PC-3 (cell line): ENCODE results near the gene PCDHGB1. TPM values are rescaled to one million over a fixed set of nuclear protein-coding genes. Genes with fewer than 3 reads are reported as not detected.

Experiments
- ATAC-seq: fragments of 200-7000 bp; cut with Tn5 transposase; 2 replicates; pipeline ENCODE4 v1.9.1; 2020; ENCODE audit warnings: mild to moderate bottlenecking, moderate library complexity
- BruUV-seq: library from RNA; stranded (reverse); fragments of 400-500 nt; replicated peaks from 2 replicates; lab custom pipeline; 2021; lab: Mats Ljungman, UMichigan
- CTCF ChIA-PET: fragments of 300-600 bp; sonication (Branson Sonifier 250); formaldehyde crosslinking; loops from one replicate; lab custom pipeline; 2022; ENCODE audit warnings: antibody characterized with exemption; lab: Charles Lee
- POLR2A ChIA-PET: fragments of 300-600 bp; sonication (Branson Sonifier 250); formaldehyde crosslinking; loops from one replicate; lab custom pipeline; 2022; ENCODE audit warnings: antibody characterized with exemption; ENCODE audit not compliant: unreplicated experiment; lab: Charles Lee
- DNase-seq: peaks from one replicate; pipeline ENCODE4 v3.0.0-alpha.2; 2015
- H2AFZ ChIP-seq: fragments of 300-600 bp; sonication (generic); 2 replicates; pipeline ENCODE4 v1.6.0; 2016; ENCODE audit warnings: antibody characterized with exemption, low read length
- H3F3A ChIP-seq: fragments of 300-600 bp; sonication (generic); one replicate; pipeline ENCODE4 v1.6.0; 2017; ENCODE audit warnings: antibody characterized with exemption, low read length, control low read depth, mild to moderate bottlenecking; ENCODE audit not compliant: unreplicated experiment
- H3K27ac ChIP-seq: fragments of 300-600 bp; sonication (generic); 2 replicates; pipeline ENCODE4 v1.5.1; 2016; ENCODE audit warnings: mild to moderate bottlenecking, low read length
- H3K27me3 ChIP-seq: fragments of 300-600 bp; sonication (generic); 2 replicates; pipeline ENCODE4 v1.6.1; 2016; ENCODE audit warnings: low read length, mixed read lengths
- H3K36me3 ChIP-seq: fragments of 300-600 bp; sonication (generic); 2 replicates; pipeline ENCODE4 v1.6.1; 2016; ENCODE audit warnings: low read depth, mixed run types, low read length, mixed read lengths
- H3K4me1 ChIP-seq: fragments of 300-600 bp; sonication (generic); 2 replicates; pipeline ENCODE4 v1.5.1; 2016; ENCODE audit warnings: low read length; ENCODE audit not compliant: insufficient read depth
- H3K4me2 ChIP-seq: fragments of 300-600 bp; sonication (generic); 2 replicates; pipeline ENCODE4 v1.6.0; 2016; ENCODE audit warnings: low read length
- H3K4me3 ChIP-seq: fragments of 300-600 bp; sonication (generic); 2 replicates; pipeline ENCODE4 v1.5.1; 2016; ENCODE audit warnings: mild to moderate bottlenecking, low read length, mixed read lengths
- H3K79me2 ChIP-seq: fragments of 300-600 bp; sonication (generic); 2 replicates; pipeline ENCODE4 v1.6.1; 2017; ENCODE audit warnings: low read length, mixed read lengths
- H3K9ac ChIP-seq: fragments of 300-600 bp; sonication (generic); 2 replicates; pipeline ENCODE4 v1.6.0; 2016; ENCODE audit warnings: mild to moderate bottlenecking, low read length
- H3K9me2 ChIP-seq: fragments of 300-600 bp; sonication (generic); replicated peaks from 2 replicates; pipeline ENCODE4 v1.6.1; 2016; ENCODE audit warnings: mixed run types, low read length, mixed read lengths
- H3K9me3 ChIP-seq: fragments of 300-600 bp; sonication (generic); 2 replicates; pipeline ENCODE4 v1.6.1; 2016; ENCODE audit warnings: low read length, mixed read lengths
- H4K20me1 ChIP-seq: fragments of 300-600 bp; sonication (generic); 2 replicates; pipeline ENCODE4 v1.6.1; 2016; ENCODE audit warnings: low read length, mixed read lengths
- EZH2 ChIP-seq: fragments of 300-600 bp; sonication (generic); IDR thresholded peaks from one replicate; pipeline ENCODE4 v1.6.1; 2017; ENCODE audit warnings: antibody characterized with exemption, mild to moderate bottlenecking, low read length; ENCODE audit not compliant: unreplicated experiment
- EZH2phosphoT487 ChIP-seq: fragments of 300-600 bp; sonication (generic); IDR thresholded peaks from 2 replicates; pipeline ENCODE4 v1.6.1; 2018; ENCODE audit warnings: mild to moderate bottlenecking, antibody characterized with exemption, low read length, borderline replicate concordance
- intact Hi-C: fragments of 100-400 bp; cut with micrococcal nuclease; formaldehyde crosslinking; loops from 2 replicates; pipeline ENCODE4 v1.9.0; 2023
- total RNA-seq: library from RNA; depleted of rRNA; stranded (reverse); fragments of >200 nt; gene quantifications from 2 replicates; pipeline ENCODE4 v1.2.3, GENCODE V29; 2014
- TF ChIP-seq, protein P1 (sequence below): fragments of 300-600 bp; sonication (generic); conservative IDR thresholded peaks from 2 replicates; pipeline ENCODE4 v1.5.1; 2017; ENCODE audit warnings: antibody characterized with exemption, low read depth, mild to moderate bottlenecking, low read length

Gene PCDHGB1
- total RNA-seq, 1 experiment from 2014 or later = 0.04 TPM

DNA sequence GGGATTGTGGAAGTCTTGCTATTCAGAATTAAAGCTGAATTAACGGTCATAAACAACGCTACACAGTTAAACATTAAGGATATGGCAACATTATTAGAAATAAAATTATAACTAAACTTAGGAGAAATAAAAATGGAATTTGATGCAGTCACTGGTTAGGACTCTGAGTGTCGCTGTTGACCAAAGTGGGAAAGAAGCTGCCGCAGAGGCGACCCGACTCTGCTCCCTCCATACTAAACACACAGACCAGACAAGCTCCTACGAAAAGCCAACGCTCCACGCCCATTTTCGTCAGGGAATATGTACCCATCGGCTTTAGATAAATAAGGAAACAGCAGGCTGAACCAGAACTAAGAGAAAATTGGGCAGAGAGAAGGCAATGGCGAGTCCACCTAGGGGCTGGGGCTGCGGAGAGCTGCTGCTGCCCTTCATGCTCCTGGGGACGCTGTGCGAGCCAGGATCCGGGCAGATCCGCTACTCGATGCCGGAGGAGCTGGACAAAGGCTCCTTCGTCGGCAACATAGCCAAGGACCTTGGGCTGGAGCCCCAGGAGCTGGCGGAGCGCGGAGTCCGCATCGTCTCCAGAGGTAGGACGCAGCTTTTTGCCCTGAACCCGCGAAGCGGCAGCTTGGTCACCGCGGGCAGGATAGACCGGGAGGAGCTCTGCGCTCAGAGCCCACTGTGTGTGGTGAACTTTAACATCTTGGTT, 14.2 kb downstream of the PCDHGB1 start, which contains the start of gene PCDHGA5:
Gene PCDHGA5, plus strand, starts transcription at position 211 of the 709 bp plus-strand sequence. Its CDS starts 169 bp downstream, at position 380.
- H3K9ac ChIP-seq = peak within 1 kb of the TSS; percentile 17; the same call in 1 of the 2 replicates
- no peaks in the 10 kb centered on the region; the same call in 1 of the 2 replicates for H3K36me3 ChIP-seq
- CTCF ChIA-PET = interaction anchor here (0.6 to 1.4 kb wide), 9 partner anchors 33 to 203 kb away, joined by 3 to 10 read pairs (median 5); partner anchors contain the start of gene PCDHB9
- H3K27me3 ChIP-seq = no peaks in the 10 kb centered on the region
- no peaks in the 10 kb centered on the region; the same call in 1 of the 2 replicates for H3K9me3 ChIP-seq
- H3K4me2 ChIP-seq = peak within 1 kb of the TSS; percentile 66
- no peak for TF ChIP-seq EZH2
- TF ChIP-seq, protein P1, sequence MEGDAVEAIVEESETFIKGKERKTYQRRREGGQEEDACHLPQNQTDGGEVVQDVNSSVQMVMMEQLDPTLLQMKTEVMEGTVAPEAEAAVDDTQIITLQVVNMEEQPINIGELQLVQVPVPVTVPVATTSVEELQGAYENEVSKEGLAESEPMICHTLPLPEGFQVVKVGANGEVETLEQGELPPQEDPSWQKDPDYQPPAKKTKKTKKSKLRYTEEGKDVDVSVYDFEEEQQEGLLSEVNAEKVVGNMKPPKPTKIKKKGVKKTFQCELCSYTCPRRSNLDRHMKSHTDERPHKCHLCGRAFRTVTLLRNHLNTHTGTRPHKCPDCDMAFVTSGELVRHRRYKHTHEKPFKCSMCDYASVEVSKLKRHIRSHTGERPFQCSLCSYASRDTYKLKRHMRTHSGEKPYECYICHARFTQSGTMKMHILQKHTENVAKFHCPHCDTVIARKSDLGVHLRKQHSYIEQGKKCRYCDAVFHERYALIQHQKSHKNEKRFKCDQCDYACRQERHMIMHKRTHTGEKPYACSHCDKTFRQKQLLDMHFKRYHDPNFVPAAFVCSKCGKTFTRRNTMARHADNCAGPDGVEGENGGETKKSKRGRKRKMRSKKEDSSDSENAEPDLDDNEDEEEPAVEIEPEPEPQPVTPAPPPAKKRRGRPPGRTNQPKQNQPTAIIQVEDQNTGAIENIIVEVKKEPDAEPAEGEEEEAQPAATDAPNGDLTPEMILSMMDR = peak; percentile 53
- TF ChIP-seq EZH2phosphoT487 = no peak
- intact Hi-C loops = loop anchor here (1.0 to 5.0 kb wide), 3 partner anchors 33 to 272 kb away; partner anchors contain the start of genes PCDHB2 and PCDHGB5
- H3K79me2 ChIP-seq = no peaks in the 10 kb centered on the region
- H3K27ac ChIP-seq = no peak within 1 kb of the TSS
- no peaks in the 10 kb centered on the region for H4K20me1 ChIP-seq
- no peaks in the 10 kb centered on the region for H3K9me2 ChIP-seq
- peak within 1 kb of the TSS; percentile 64 for H3K4me3 ChIP-seq
- H3K4me1 ChIP-seq = 0 out of 2 replicates have a peak, but pooled peaks cover 3% of the 10 kb centered on the region
- peak; percentile 83 for ATAC-seq
- BruUV-seq = TSS peak; percentile 39
- DNase-seq = peak; percentile 45
- peak within 1 kb of the TSS; percentile 75 for H2AFZ ChIP-seq
- POLR2A ChIA-PET = no interaction called here
- no peaks in the 10 kb centered on the region for H3F3A ChIP-seq

DNA sequence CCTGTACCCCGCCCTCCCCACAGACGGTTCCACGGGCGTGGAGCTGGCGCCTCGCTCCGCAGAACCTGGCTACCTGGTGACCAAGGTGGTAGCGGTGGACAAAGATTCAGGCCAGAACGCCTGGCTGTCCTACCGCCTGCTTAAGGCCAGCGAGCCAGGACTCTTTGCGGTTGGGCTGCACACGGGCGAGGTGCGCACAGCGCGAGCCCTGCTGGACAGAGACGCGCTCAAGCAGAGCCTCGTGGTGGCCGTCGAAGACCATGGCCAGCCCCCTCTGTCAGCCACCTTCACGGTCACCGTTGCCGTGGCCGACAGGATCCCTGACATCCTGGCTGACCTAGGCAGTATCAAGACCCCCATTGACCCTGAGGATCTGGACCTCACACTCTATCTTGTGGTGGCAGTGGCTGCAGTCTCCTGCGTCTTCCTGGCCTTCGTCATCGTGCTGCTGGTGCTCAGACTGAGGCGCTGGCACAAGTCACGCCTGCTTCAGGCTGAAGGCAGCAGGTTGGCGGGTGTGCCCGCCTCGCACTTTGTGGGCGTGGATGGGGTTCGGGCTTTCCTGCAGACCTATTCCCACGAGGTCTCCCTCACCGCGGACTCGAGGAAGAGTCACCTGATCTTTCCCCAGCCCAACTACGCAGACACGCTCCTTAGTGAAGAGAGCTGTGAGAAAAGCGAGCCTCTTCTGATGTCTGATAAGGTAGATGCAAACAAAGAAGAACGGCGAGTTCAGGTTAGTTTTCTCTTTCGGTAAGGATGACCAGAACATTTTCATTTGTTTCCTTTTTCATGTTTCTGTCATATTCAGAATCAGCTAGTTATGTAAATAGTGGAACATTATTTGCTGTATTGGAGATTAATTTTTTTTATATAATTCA, 16.4 kb downstream of the PCDHGB1 start:
- H2AFZ ChIP-seq = no peak overlapping the region
- BruUV-seq = no TSS peak
- no peak overlapping the region for H3K9ac ChIP-seq
- DNase-seq (no peak), ATAC-seq (no peak)
- no peak overlapping the region for H3K4me2 ChIP-seq
- no peak overlapping the region for H3K27ac ChIP-seq
- no peaks in the 10 kb centered on the region for H3F3A ChIP-seq
- 0 out of 2 replicates have a peak, but pooled peaks cover 3% of the 10 kb centered on the region for H3K4me1 ChIP-seq
- H3K9me2 ChIP-seq = no peaks in the 10 kb centered on the region
- ChIA-PET CTCF (no interaction called here), POLR2A (no interaction called here)
- H3K79me2 ChIP-seq = no peaks in the 10 kb centered on the region
- H3K9me3 ChIP-seq = no peaks in the 10 kb centered on the region; the same call in 1 of the 2 replicates
- H4K20me1 ChIP-seq = no peaks in the 10 kb centered on the region
- H3K27me3 ChIP-seq = no peaks in the 10 kb centered on the region
- no peak overlapping the region for H3K4me3 ChIP-seq
- no peaks in the 10 kb centered on the region; the same call in 1 of the 2 replicates for H3K36me3 ChIP-seq
- intact Hi-C loops = no loop called here
- TF ChIP-seq, protein P1 = no peak
- TF ChIP-seq EZH2 = no peak
- no peak for TF ChIP-seq EZH2phosphoT487
